GM04504 (cell line): ENCODE results near the gene MTNR1A.
"Not testable (repeated sequence)": the region's sequence is repeated elsewhere in the genome, so short reads cannot be mapped to it uniquely, and the experiment has no call there.

Experiments used
- DNase-seq: peaks from one replicate; pipeline ENCODE4 v3.0.0-alpha.2; 2012; ENCODE audit warnings: low read depth

Gene MTNR1A

GRCh38 chr4:186561748-186562147 is 6.4 kb upstream of the MTNR1A start:
- no peak for DNase-seq

- DNase-seq = no peak
These were observed 5.3 kb upstream of the MTNR1A start for GRCh38 chr4:186560647-186561046.

- peak; percentile 39 for DNase-seq
These were observed 2.1 kb upstream of the MTNR1A start for GRCh38 chr4:186557486-186557885.

GRCh38 chr4:186557061-186557460 is 1.7 kb upstream of the MTNR1A start:
- no peak for DNase-seq

- DNase-seq = no peak
These were observed 841 bp downstream of the MTNR1A start for GRCh38 chr4:186554539-186554913.

GRCh38 chr4:186553717-186554116 is 1.6 kb downstream of the MTNR1A start:
- DNase-seq = no peak

GRCh38 chr4:186551849-186552248 is 3.5 kb downstream of the MTNR1A start:
- DNase-seq = no peak

- DNase-seq = no peak
These were observed 9.9 kb downstream of the MTNR1A start for GRCh38 chr4:186545436-186545835.

GRCh38 chr4:186543206-186543605 is 12.2 kb downstream of the MTNR1A start:
- no peak for DNase-seq

- no peak for DNase-seq
These were observed 13.6 kb downstream of the MTNR1A start for GRCh38 chr4:186541801-186542200.

- no peak for DNase-seq
These were observed 17.4 kb downstream of the MTNR1A start for GRCh38 chr4:186537843-186538521.

- DNase-seq = no peak
These were observed 19.1 kb downstream of the MTNR1A start for GRCh38 chr4:186536285-186536684.

- DNase-seq = no peak
These were observed 21.3 kb downstream of the MTNR1A start for GRCh38 chr4:186534056-186534455.

- DNase-seq = not testable (repeated sequence)
These were observed 31.4 kb downstream of the MTNR1A start for GRCh38 chr4:186523927-186524326.

- no peak for DNase-seq
These were observed 39.1 kb downstream of the MTNR1A start for GRCh38 chr4:186516287-186516686.

GRCh38 chr4:186514271-186514950 is 41.0 kb downstream of the MTNR1A start:
- no peak for DNase-seq

- DNase-seq = not testable (repeated sequence)
These were observed 50.6 kb downstream of the MTNR1A start for GRCh38 chr4:186504771-186505170.

- DNase-seq = no peak
These were observed 53.1 kb downstream of the MTNR1A start for GRCh38 chr4:186502231-186502630.

GRCh38 chr4:186501554-186501953 is 53.8 kb downstream of the MTNR1A start:
- no peak for DNase-seq

GRCh38 chr4:186500721-186501304 is 54.6 kb downstream of the MTNR1A start:
- DNase-seq = no peak

- DNase-seq = no peak
These were observed 55.9 kb downstream of the MTNR1A start for GRCh38 chr4:186499467-186499866.

GRCh38 chr4:186497043-186497442 is 58.3 kb downstream of the MTNR1A start:
- no peak for DNase-seq

GRCh38 chr4:186494496-186494895 is 60.9 kb downstream of the MTNR1A start:
- DNase-seq = no peak
